GM19372 (cell line): ENCODE measurements around the gene ZNF473.

Experiments
- ATAC-seq: cut with Tn5 transposase; IDR thresholded peaks from one replicate; pipeline ENCODE4 v1.9.1; 2021; ENCODE audit warnings: mild to moderate bottlenecking, low read depth, moderate library complexity; ENCODE audit not compliant: unreplicated experiment

ZNF473 gene

GRCh38 chr19:50025794-50026549 is at the start of gene ZNF473:
TSS of gene ZNF473 (plus strand) at chr19:50026005. CDS start at chr19:50031083, 5,078 bp downstream.
- peak; percentile 60 for ATAC-seq

GRCh38 chr19:49976496-49976895 is 49.3 kb upstream of the ZNF473 start:
- no peak for ATAC-seq

- no peak for ATAC-seq
Observed at GRCh38 chr19:49977076-49977475, 48.7 kb upstream of the ZNF473 start.

- ATAC-seq = no peak
Observed at GRCh38 chr19:49977881-49978280, 47.9 kb upstream of the ZNF473 start.

GRCh38 chr19:49978324-49978723 is 47.5 kb upstream of the ZNF473 start:
- ATAC-seq = no peak

- ATAC-seq = no peak
Observed at GRCh38 chr19:49981603-49982593, 43.9 kb upstream of the ZNF473 start.

- ATAC-seq = no peak
Observed at GRCh38 chr19:49983645-49984229, 42.1 kb upstream of the ZNF473 start.

GRCh38 chr19:49984491-49984890 is 41.3 kb upstream of the ZNF473 start:
- ATAC-seq = no peak

GRCh38 chr19:49985871-49986270 is 39.9 kb upstream of the ZNF473 start:
- ATAC-seq = no peak

GRCh38 chr19:49986354-49986753 is 39.5 kb upstream of the ZNF473 start:
- ATAC-seq = no peak

- no peak for ATAC-seq
Observed at GRCh38 chr19:49987159-49987698, 38.6 kb upstream of the ZNF473 start.

GRCh38 chr19:49988007-49988406 is 37.8 kb upstream of the ZNF473 start:
- no peak for ATAC-seq

GRCh38 chr19:49988433-49988832 is 37.4 kb upstream of the ZNF473 start:
- no peak for ATAC-seq

- ATAC-seq = no peak
Observed at GRCh38 chr19:49997709-49998108, 28.1 kb upstream of the ZNF473 start.

- no peak for ATAC-seq
Observed at GRCh38 chr19:49999371-50000010, 26.3 kb upstream of the ZNF473 start.

- ATAC-seq = no peak
Observed at GRCh38 chr19:50000038-50000840, 25.6 kb upstream of the ZNF473 start.

- no peak for ATAC-seq
Observed at GRCh38 chr19:50000841-50001557, 24.8 kb upstream of the ZNF473 start.

GRCh38 chr19:50001775-50002174 is 24.0 kb upstream of the ZNF473 start:
- ATAC-seq = no peak
